SU-DHL-6 (cell line): ENCODE results near the gene C12orf60.

Experiments
- H2AFZ ChIP-seq: fragments of 200-600 bp; sonication (generic); 2 replicates; pipeline ENCODE4 v1.6.1; 2014; ENCODE audit warnings: low read depth, mild to moderate bottlenecking, moderate library complexity, mixed read lengths, antibody characterized with exemption, low read length; ENCODE audit not compliant: severe bottlenecking
- H3F3A ChIP-seq: fragments of 200-600 bp; shearing (Covaris generic); 2 replicates; pipeline ENCODE4 v1.6.0; 2016; ENCODE audit warnings: antibody characterized with exemption, mild to moderate bottlenecking; ENCODE audit not compliant: insufficient read depth
- H3K27ac ChIP-seq: fragments of 200-600 bp; sonication (generic); 2 replicates; pipeline ENCODE4 v1.5.1; 2016; ENCODE audit warnings: low read depth, mild to moderate bottlenecking, low read length, moderate library complexity, mixed read lengths
- H3K27me3 ChIP-seq: fragments of 200-600 bp; sonication (generic), shearing (Covaris generic); 2 replicates; pipeline ENCODE4 v1.6.0; 2014; ENCODE audit warnings: mild to moderate bottlenecking, low read length
- H3K36me3 ChIP-seq: fragments of 200-600 bp; sonication (generic); 2 replicates; pipeline ENCODE4 v1.6.1; 2014; ENCODE audit warnings: mild to moderate bottlenecking, low read length, mixed read lengths
- H3K4me2 ChIP-seq: fragments of 300-600, 200-600 bp; shearing (Covaris generic), sonication (generic); 2 replicates; pipeline ENCODE4 v1.6.0; 2014; ENCODE audit warnings: low read length, low read depth, mild to moderate bottlenecking; ENCODE audit not compliant: poor library complexity, severe bottlenecking
- H3K4me3 ChIP-seq: fragments of 200-600 bp; sonication (generic); 2 replicates; pipeline ENCODE4 v1.5.1; 2014; ENCODE audit warnings: antibody characterized with exemption, low read length, mild to moderate bottlenecking, mixed read lengths; ENCODE audit not compliant: insufficient read depth, poor library complexity, severe bottlenecking
- H3K79me2 ChIP-seq: fragments of 200-600 bp; sonication (generic); 2 replicates; pipeline ENCODE4 v1.6.1; 2014; ENCODE audit warnings: mild to moderate bottlenecking, low read length, moderate library complexity; ENCODE audit not compliant: insufficient read depth
- H3K9ac ChIP-seq: fragments of 200-600 bp; sonication (generic); 2 replicates; pipeline ENCODE4 v1.7.0; 2014; ENCODE audit warnings: mild to moderate bottlenecking, low read length
- H3K9me2 ChIP-seq: fragments of 200-600 bp; sonication (generic); replicated peaks from 2 replicates; pipeline ENCODE4 v1.6.1; 2014; ENCODE audit warnings: low read length; ENCODE audit not compliant: insufficient read depth
- H3K9me3 ChIP-seq: fragments of 200-600 bp; sonication (generic); 2 replicates; pipeline ENCODE4 v1.6.1; 2014; ENCODE audit warnings: low read length, mixed read lengths; ENCODE audit not compliant: insufficient read depth
- H4K20me1 ChIP-seq: fragments of 200-600 bp; sonication (generic); 2 replicates; pipeline ENCODE4 v1.6.1; 2014; ENCODE audit warnings: low read depth, mild to moderate bottlenecking, antibody characterized with exemption, low read length, moderate library complexity, mixed read lengths
- EZH2phosphoT487 ChIP-seq: fragments of 200-600 bp; sonication (generic), shearing (Covaris generic); conservative IDR thresholded peaks from 2 replicates; pipeline ENCODE4 v1.6.1; 2018; ENCODE audit warnings: mild to moderate bottlenecking, antibody characterized with exemption, low read length, moderate library complexity, mixed read lengths
- TF ChIP-seq, protein P1 (sequence below): fragments of 200-600 bp; sonication (generic); IDR thresholded peaks from one replicate; pipeline ENCODE4 v1.5.1; 2017; ENCODE audit warnings: antibody characterized with exemption, mild to moderate bottlenecking, low read length, moderate library complexity; ENCODE audit not compliant: insufficient read depth, poor library complexity, severe bottlenecking

The C12orf60 gene

GRCh38 chr12:14802247-14802646 lies 1.2 kb upstream of the C12orf60 start:
- Histone ChIP-seq H3K27ac (no peak overlapping the region), H4K20me1 (peaks cover 18% of the 10 kb centered on the region), H3K9me2 (no peaks in the 10 kb centered on the region), H3K36me3 (peaks cover 25% of the 10 kb centered on the region; the same call in 1 of the 2 replicates), H3K9me3 (no peaks in the 10 kb centered on the region), H3K79me2 (peaks cover 66% of the 10 kb centered on the region), H2AFZ (no peak overlapping the region), H3K4me2 (peak overlapping the region; percentile 92), H3K4me3 (peak overlapping the region; percentile 90), H3K27me3 (no peaks in the 10 kb centered on the region), H3K9ac (peak overlapping the region; percentile 85), H3F3A (peaks cover 4% of the 10 kb centered on the region; the same call in 1 of the 2 replicates)
- TF ChIP-seq, protein P1, sequence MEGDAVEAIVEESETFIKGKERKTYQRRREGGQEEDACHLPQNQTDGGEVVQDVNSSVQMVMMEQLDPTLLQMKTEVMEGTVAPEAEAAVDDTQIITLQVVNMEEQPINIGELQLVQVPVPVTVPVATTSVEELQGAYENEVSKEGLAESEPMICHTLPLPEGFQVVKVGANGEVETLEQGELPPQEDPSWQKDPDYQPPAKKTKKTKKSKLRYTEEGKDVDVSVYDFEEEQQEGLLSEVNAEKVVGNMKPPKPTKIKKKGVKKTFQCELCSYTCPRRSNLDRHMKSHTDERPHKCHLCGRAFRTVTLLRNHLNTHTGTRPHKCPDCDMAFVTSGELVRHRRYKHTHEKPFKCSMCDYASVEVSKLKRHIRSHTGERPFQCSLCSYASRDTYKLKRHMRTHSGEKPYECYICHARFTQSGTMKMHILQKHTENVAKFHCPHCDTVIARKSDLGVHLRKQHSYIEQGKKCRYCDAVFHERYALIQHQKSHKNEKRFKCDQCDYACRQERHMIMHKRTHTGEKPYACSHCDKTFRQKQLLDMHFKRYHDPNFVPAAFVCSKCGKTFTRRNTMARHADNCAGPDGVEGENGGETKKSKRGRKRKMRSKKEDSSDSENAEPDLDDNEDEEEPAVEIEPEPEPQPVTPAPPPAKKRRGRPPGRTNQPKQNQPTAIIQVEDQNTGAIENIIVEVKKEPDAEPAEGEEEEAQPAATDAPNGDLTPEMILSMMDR: no peak
- TF ChIP-seq EZH2phosphoT487: no peak

DNA sequence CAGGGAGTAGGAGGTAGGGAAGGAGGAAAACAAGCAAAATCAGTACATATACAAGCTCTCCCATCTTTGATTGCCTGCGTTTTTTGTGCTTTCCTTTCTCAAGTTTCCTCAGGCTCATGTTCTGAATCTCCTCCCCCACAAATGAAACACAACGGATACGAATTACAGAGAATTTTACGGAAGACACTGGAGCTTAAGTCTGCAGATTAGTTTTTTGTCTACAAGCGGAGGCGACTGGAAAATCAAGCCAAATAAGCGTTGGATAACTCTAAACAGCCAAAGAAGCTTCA lies 804 bp upstream of the C12orf60 start:
- H3K9me3 ChIP-seq: no peaks in the 10 kb centered on the region
- H3K9me2 ChIP-seq: no peaks in the 10 kb centered on the region
- peaks cover 21% of the 10 kb centered on the region; the same call in 1 of the 2 replicates for H3K36me3 ChIP-seq
- TF ChIP-seq EZH2phosphoT487: no peak
- TF ChIP-seq, protein P1: no peak
- H3F3A ChIP-seq: peaks cover 4% of the 10 kb centered on the region; the same call in 1 of the 2 replicates
- H3K27me3 ChIP-seq: no peaks in the 10 kb centered on the region
- peak overlapping the region; percentile 51; the same call in 1 of the 2 replicates for H3K27ac ChIP-seq
- H4K20me1 ChIP-seq: peaks cover 18% of the 10 kb centered on the region
- H2AFZ ChIP-seq: peak overlapping the region; percentile 30
- peak overlapping the region; percentile 92 for H3K4me2 ChIP-seq
- H3K9ac ChIP-seq: peak overlapping the region; percentile 85
- H3K4me3 ChIP-seq: peak overlapping the region; percentile 90
- peaks cover 61% of the 10 kb centered on the region for H3K79me2 ChIP-seq

- H3K9me2 ChIP-seq: no peaks in the 10 kb centered on the region
- H3K9me3 ChIP-seq: no peaks in the 10 kb centered on the region
- H3K36me3 ChIP-seq: peaks cover 11% of the 10 kb centered on the region; the same call in 1 of the 2 replicates
- peaks cover 4% of the 10 kb centered on the region; the same call in 1 of the 2 replicates for H3F3A ChIP-seq
- H3K4me3 ChIP-seq: peak overlapping the region; percentile 90
- TF ChIP-seq, protein P1: no peak
- no peak for TF ChIP-seq EZH2phosphoT487
- H3K4me2 ChIP-seq: peak overlapping the region; percentile 92
- peak overlapping the region; percentile 85 for H3K9ac ChIP-seq
- no peaks in the 10 kb centered on the region for H3K27me3 ChIP-seq
- H3K27ac ChIP-seq: peak overlapping the region; percentile 48
- peak overlapping the region; percentile 87 for H2AFZ ChIP-seq
- peaks cover 51% of the 10 kb centered on the region for H3K79me2 ChIP-seq
- H4K20me1 ChIP-seq: peaks cover 18% of the 10 kb centered on the region
Observed at GRCh38 chr12:14803830-14804160, 325 bp downstream of the C12orf60 start.
